Endodermal cell (in vitro differentiated cells): ENCODE results near the gene SWT1. TPM values are rescaled to one million over a fixed set of nuclear protein-coding genes. Genes with fewer than 3 reads are reported as not detected.

ENCODE experiments used
- DNase-seq: peaks from one replicate; pipeline ENCODE4 v3.0.0-alpha.2; 2017
- H3K27ac ChIP-seq: 2 replicates; pipeline ENCODE4 v1.5.1; 2013; ENCODE audit warnings: mild to moderate bottlenecking, low read depth, low read length, moderate library complexity
- H3K27me3 ChIP-seq: 2 replicates; pipeline ENCODE4 v1.6.1; 2013; ENCODE audit warnings: mild to moderate bottlenecking, low read length, moderate library complexity; ENCODE audit not compliant: insufficient read depth, control insufficient read depth, poor library complexity, severe bottlenecking
- H3K36me3 ChIP-seq: 2 replicates; pipeline ENCODE4 v1.7.0; 2013; ENCODE audit warnings: mild to moderate bottlenecking, low read length, moderate library complexity; ENCODE audit not compliant: control insufficient read depth, insufficient read depth
- H3K4me1 ChIP-seq: one replicate; pipeline ENCODE4 v1.7.0; 2013; ENCODE audit warnings: low read length; ENCODE audit not compliant: control insufficient read depth, insufficient read depth
- H3K4me3 ChIP-seq: 2 replicates; pipeline ENCODE4 v1.5.1; 2013; ENCODE audit warnings: mild to moderate bottlenecking, low read length, moderate library complexity
- H3K9ac ChIP-seq: 2 replicates; pipeline ENCODE4 v1.6.1; 2013; ENCODE audit warnings: mild to moderate bottlenecking, low read length, moderate library complexity; ENCODE audit not compliant: poor library complexity, severe bottlenecking; ENCODE audit errors: extremely low read depth
- H3K9me3 ChIP-seq: 2 replicates; pipeline ENCODE4 v1.6.1; 2013; ENCODE audit warnings: mild to moderate bottlenecking, low read length, moderate library complexity; ENCODE audit not compliant: control insufficient read depth
- H3K27ac Mint-ChIP-seq: 2 replicates; pipeline ENCODE4 v1.8.0; 2020; ENCODE audit warnings: mixed read lengths
- H3K27me3 Mint-ChIP-seq: 2 replicates; pipeline ENCODE4 v1.8.0; 2021; ENCODE audit warnings: mild to moderate bottlenecking, mixed read lengths; ENCODE audit not compliant: insufficient read depth
- H3K36me3 Mint-ChIP-seq: 2 replicates; pipeline ENCODE4 v1.8.0; 2020; ENCODE audit warnings: low read depth, mixed read lengths
- H3K4me1 Mint-ChIP-seq: 2 replicates; pipeline ENCODE4 v1.8.0; 2020; ENCODE audit warnings: mixed read lengths
- H3K4me3 Mint-ChIP-seq: 2 replicates; pipeline ENCODE4 v1.8.0; 2020; ENCODE audit warnings: mild to moderate bottlenecking, moderate library complexity, mixed read lengths
- H3K9me3 Mint-ChIP-seq: 2 replicates; pipeline ENCODE4 v1.8.0; 2020; ENCODE audit warnings: mild to moderate bottlenecking, mixed read lengths
- CTCF ChIP-seq: fragments of 200-600 bp; sonication (generic); conservative IDR thresholded peaks from 2 replicates; pipeline ENCODE4 v1.5.0; 2021; ENCODE audit warnings: antibody characterized with exemption, mild to moderate bottlenecking
- WGBS, 2 experiments: methylation state at CpG; one replicate each; pipeline versions ENCODE4 v1.1.5 to v1.1.7; 2013; ENCODE audit warnings: missing lambda C conversion rate in 2 of 2, mixed read lengths in 1 of 2; ENCODE audit not compliant: insufficient coverage in 1 of 2, insufficient read length in 1 of 2; 5-methylcytosine and 5-hydroxymethylcytosine counted together
- total RNA-seq, 2 donors: library from RNA; stranded (reverse); fragmentation: NEBNext Ultra II Directional in 1 of 2; extraction: Animal tissue kit (Norgen Biotek cat#: 25700) in 1 of 2; gene quantifications; 2 replicates in 1 of 2; 3 replicates in 1 of 2; pipeline ENCODE4 v1.2.1, GENCODE V29; 2021

SWT1 gene
- total RNA-seq, 2 donors from 2014 or later, result 9.7 to 13.4 TPM

- H3K36me3 ChIP-seq, result peaks cover 12% of the 10 kb centered on the region
- H3K27me3 ChIP-seq, result no peaks in the 10 kb centered on the region
- WGBS, 2 experiments, result 0% methylated on average over 23 to 88 of the region's 88 CpGs
- Mint-ChIP-seq H3K9me3 (peaks cover 9% of the 10 kb centered on the region), H3K27me3 (peaks cover 1% of the 10 kb centered on the region), H3K4me3 (peak overlapping the region; percentile 96), H3K36me3 (peaks cover 18% of the 10 kb centered on the region), H3K4me1 (peaks cover 40% of the 10 kb centered on the region), H3K27ac (peak overlapping the region; percentile 98)
- H3K4me3 ChIP-seq, result peak overlapping the region; percentile 97
- peaks cover 9% of the 10 kb centered on the region for H3K4me1 ChIP-seq
- peak; percentile 45 for TF ChIP-seq CTCF
- peak overlapping the region; percentile 95 for H3K27ac ChIP-seq
- peaks cover 12% of the 10 kb centered on the region for H3K9me3 ChIP-seq
- H3K9ac ChIP-seq, result peak overlapping the region; percentile 89
- peak; percentile 98 for DNase-seq
Measured at GRCh38 chr1:185316163-185317033, 159.4 kb downstream of the SWT1 start.

- Histone ChIP-seq H3K4me3 (peak within 1 kb of the TSS; percentile 97), H3K9me3 (peaks cover 12% of the 10 kb centered on the region), H3K36me3 (peaks cover 4% of the 10 kb centered on the region), H3K27me3 (no peaks in the 10 kb centered on the region), H3K27ac (peak within 1 kb of the TSS; percentile 95), H3K4me1 (peaks cover 8% of the 10 kb centered on the region), H3K9ac (peak within 1 kb of the TSS; percentile 89)
- H3K27me3 Mint-ChIP-seq, result peaks cover 1% of the 10 kb centered on the region
- peaks cover 9% of the 10 kb centered on the region for H3K9me3 Mint-ChIP-seq
- WGBS, 2 experiments, result 3 to 4% methylated on average over 9 to 80 of the region's 80 CpGs
- H3K4me1 Mint-ChIP-seq, result peaks cover 33% of the 10 kb centered on the region
- peak; percentile 100 for DNase-seq
- H3K27ac Mint-ChIP-seq, result peak within 1 kb of the TSS; percentile 98
- TF ChIP-seq CTCF, result no peak
- H3K36me3 Mint-ChIP-seq, result peaks cover 13% of the 10 kb centered on the region
- H3K4me3 Mint-ChIP-seq, result peak within 1 kb of the TSS; percentile 96
Measured at GRCh38 chr1:185317034-185317885, 160.3 kb downstream of the SWT1 start, which contains the start of gene IVNS1ABP. Gene IVNS1ABP, minus strand, starts transcription at chr1:185317243. Its CDS starts 7,750 bp downstream, at chr1:185309493.

- no peak overlapping the region for H3K27ac ChIP-seq
- 72 to 76% methylated on average over 10 to 11 of the region's 11 CpGs for WGBS, 2 experiments
- peak overlapping the region; percentile 33 for H3K9ac ChIP-seq
Measured at GRCh38 chr1:185317886-185318310, 160.9 kb downstream of the SWT1 start.

More at GRCh38 chr1:185317886-185318310, 160.9 kb downstream of the SWT1 start:
- peaks cover 1% of the 10 kb centered on the region for H3K27me3 Mint-ChIP-seq
- H3K36me3 Mint-ChIP-seq, result peaks cover 13% of the 10 kb centered on the region
- peak; percentile 70 for DNase-seq
- H3K4me3 Mint-ChIP-seq, result peak overlapping the region; percentile 96
- TF ChIP-seq CTCF, result peak; percentile 40
- Histone ChIP-seq H3K36me3 (no peaks in the 10 kb centered on the region), H3K4me1 (peaks cover 1% of the 10 kb centered on the region), H3K9me3 (peaks cover 12% of the 10 kb centered on the region), H3K27me3 (no peaks in the 10 kb centered on the region), H3K4me3 (peak overlapping the region; percentile 71)
- peak overlapping the region; percentile 98 for H3K27ac Mint-ChIP-seq
- H3K9me3 Mint-ChIP-seq, result peaks cover 9% of the 10 kb centered on the region
- peaks cover 31% of the 10 kb centered on the region for H3K4me1 Mint-ChIP-seq
